Immature natural killer cell (primary cell): ENCODE data around the gene TMEM108. TPM values are rescaled to one million over a fixed set of nuclear protein-coding genes. Genes with fewer than 3 reads are reported as not detected.

ENCODE experiments used
- DNase-seq, 3 donors: peaks; one replicate each; pipeline ENCODE4 v3.0.0; 2022; ENCODE audit warnings: mixed read lengths in 1 of 3
- H3K27ac Mint-ChIP-seq, 6 donors: one replicate each; pipeline ENCODE4 v1.8.0; 2020; ENCODE audit warnings: mixed read lengths in 6 of 6, mild to moderate bottlenecking in 5 of 6, inconsistent platforms in 4 of 6, moderate library complexity in 3 of 6
- H3K27me3 Mint-ChIP-seq, 3 donors: one replicate each; pipeline ENCODE4 v1.8.0; 2020 to 2021; ENCODE audit warnings: low read depth in 3 of 3, mild to moderate bottlenecking in 3 of 3, mixed read lengths in 3 of 3, moderate library complexity in 3 of 3, inconsistent platforms in 1 of 3
- H3K36me3 Mint-ChIP-seq, 3 donors: one replicate each; pipeline ENCODE4 v1.8.0; 2020; ENCODE audit warnings: mixed read lengths in 3 of 3, inconsistent platforms in 2 of 3, mild to moderate bottlenecking in 2 of 3
- H3K4me1 Mint-ChIP-seq, 2 donors: one replicate each; pipeline ENCODE4 v1.8.0; 2020; ENCODE audit warnings: inconsistent platforms in 2 of 2, mild to moderate bottlenecking in 2 of 2, mixed read lengths in 2 of 2, moderate library complexity in 1 of 2
- H3K4me3 Mint-ChIP-seq, 5 donors: one replicate each; pipeline ENCODE4 v1.8.0; 2020; ENCODE audit warnings: mild to moderate bottlenecking in 5 of 5, mixed read lengths in 5 of 5, inconsistent platforms in 3 of 5, moderate library complexity in 3 of 5
- H3K9me3 Mint-ChIP-seq, 6 donors: one replicate each; pipeline ENCODE4 v1.8.0; 2020; ENCODE audit warnings: mild to moderate bottlenecking in 6 of 6, mixed read lengths in 6 of 6, inconsistent platforms in 4 of 6, moderate library complexity in 3 of 6
- polyA plus RNA-seq, 3 donors: library from polyadenylated mRNA; unstranded; fragments of 300-500 nt; fragmentation: Illumina TruSeq; gene quantifications; one replicate each; pipeline ENCODE4 v1.2.3, GENCODE V29; 2021

Gene TMEM108
- polyA plus RNA-seq, 3 donors from 2014 or later: 0.16 TPM; not detected in 2

DNA sequence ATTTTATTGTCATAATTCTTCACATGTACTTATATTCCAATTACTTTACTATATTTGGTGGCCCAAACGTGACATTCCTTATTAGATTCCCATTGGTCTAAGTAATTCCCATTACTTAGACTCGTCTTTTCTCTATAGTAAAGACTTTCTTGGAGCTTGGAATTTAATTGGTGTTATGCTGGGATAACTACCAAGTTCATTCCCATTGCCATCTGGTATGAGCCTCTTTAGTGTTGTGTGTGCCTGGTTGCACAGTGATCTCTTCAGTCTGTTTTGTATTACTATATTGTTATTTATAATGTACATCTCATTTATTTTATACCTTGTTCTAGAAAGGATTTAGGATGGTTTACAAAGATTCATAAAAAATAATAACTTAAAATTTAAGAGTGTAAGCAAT is 27.8 kb downstream of the TMEM108 start:
- no peak overlapping the region for H3K27ac Mint-ChIP-seq
- no peaks in the 10 kb centered on the region for H3K36me3 Mint-ChIP-seq
- no peaks in the 10 kb centered on the region for H3K4me1 Mint-ChIP-seq
- H3K27me3 Mint-ChIP-seq: peaks cover 0 to 2% (median 0%) of the 10 kb centered on the region in 3 donors
- no peak for DNase-seq
- H3K9me3 Mint-ChIP-seq: peaks cover 0 to 12% (median under 1%) of the 10 kb centered on the region in 6 donors
- H3K4me3 Mint-ChIP-seq: no peak overlapping the region

DNA sequence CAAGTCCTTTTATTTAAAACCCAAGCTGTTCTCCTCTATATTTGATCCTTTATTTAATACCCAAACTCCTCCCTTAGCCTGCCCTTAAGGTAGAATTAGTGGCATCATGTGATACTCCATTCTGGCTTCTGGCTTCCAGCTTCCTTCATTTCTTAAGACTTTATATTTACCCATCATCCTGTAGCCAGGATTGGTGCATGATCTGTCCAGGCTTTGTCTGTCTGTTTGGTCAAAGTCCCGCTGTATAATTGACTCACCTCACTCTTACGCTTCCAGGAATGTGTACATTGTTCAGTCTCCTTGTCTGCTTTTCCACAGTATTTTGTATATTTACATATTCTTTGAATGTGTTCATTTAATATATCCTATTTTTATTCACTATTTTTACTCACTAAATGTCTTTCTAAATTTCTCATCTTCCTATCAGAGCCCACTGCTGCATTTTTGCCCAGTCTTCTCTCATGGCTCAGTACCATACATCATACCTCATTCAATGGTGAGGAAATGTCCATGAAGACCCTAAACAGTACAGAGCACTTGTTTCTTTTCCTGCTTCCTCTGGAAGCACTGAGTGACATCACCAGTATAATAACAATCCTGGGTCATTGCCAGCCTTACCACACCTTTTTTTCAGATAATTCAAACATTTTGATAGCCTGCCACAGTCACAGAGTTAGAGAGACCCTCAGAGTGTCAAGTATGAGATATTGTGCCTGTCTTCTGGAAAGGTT is 31.5 kb downstream of the TMEM108 start:
- Mint-ChIP-seq H3K36me3 (no peaks in the 10 kb centered on the region), H3K4me3 (no peak overlapping the region), H3K27ac (no peak overlapping the region), H3K9me3 (peaks cover 0 to 12% (median 0%) of the 10 kb centered on the region in 6 donors), H3K27me3 (peaks cover 0 to 2% (median 0%) of the 10 kb centered on the region in 3 donors), H3K4me1 (no peaks in the 10 kb centered on the region)
- DNase-seq: no peak

DNA sequence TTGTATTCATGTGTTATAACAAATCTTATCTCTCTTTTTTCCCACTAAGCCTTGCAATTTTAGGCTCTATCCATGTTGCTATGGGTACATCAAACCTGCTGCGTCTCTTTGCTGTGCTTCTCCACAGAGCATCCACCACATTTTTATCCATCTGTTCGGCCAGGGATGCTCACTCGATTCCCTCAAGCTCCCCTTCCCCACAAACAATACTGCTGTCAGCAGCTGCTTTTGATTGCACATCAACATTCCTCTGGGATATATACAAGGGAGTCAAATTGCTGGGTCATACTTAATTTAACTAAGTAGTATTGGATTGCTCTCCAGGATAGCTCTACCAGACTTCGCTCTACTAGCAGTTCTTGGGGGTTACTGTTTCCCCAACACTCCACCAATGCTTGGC is 36.8 kb downstream of the TMEM108 start:
- Mint-ChIP-seq H3K4me3 (no peak overlapping the region), H3K4me1 (no peaks in the 10 kb centered on the region), H3K36me3 (no peaks in the 10 kb centered on the region), H3K27me3 (peaks cover 0 to 4% (median 0%) of the 10 kb centered on the region in 3 donors), H3K27ac (no peak overlapping the region), H3K9me3 (peaks cover 0 to 6% (median 0%) of the 10 kb centered on the region in 6 donors)
- DNase-seq: no peak

DNA sequence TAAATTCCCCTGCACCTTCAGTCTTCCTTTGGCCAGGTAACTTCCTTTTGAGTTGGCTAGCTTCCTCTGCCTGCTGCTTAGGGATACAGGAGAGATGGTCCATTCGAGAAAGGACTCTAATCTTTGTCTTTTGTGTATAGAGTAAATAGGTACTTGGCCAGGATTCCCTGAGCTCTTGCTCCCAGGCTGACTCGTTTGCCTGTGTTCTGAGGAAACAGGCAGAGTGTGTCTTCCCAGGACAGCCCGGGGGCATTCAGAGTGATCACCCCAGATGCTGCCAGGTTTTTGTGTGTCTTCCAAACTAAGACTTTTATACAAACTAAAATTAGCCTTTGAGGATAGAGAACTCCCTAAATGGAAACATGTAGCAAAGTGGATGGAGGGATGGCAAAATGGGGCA is 39.5 kb downstream of the TMEM108 start:
- Mint-ChIP-seq H3K4me3 (no peak overlapping the region), H3K27me3 (peaks cover 0 to 4% (median 0%) of the 10 kb centered on the region in 3 donors), H3K36me3 (no peaks in the 10 kb centered on the region), H3K4me1 (no peaks in the 10 kb centered on the region), H3K9me3 (peaks cover 0 to 12% (median 1%) of the 10 kb centered on the region in 6 donors), H3K27ac (no peak overlapping the region)
- DNase-seq: no peak

DNA sequence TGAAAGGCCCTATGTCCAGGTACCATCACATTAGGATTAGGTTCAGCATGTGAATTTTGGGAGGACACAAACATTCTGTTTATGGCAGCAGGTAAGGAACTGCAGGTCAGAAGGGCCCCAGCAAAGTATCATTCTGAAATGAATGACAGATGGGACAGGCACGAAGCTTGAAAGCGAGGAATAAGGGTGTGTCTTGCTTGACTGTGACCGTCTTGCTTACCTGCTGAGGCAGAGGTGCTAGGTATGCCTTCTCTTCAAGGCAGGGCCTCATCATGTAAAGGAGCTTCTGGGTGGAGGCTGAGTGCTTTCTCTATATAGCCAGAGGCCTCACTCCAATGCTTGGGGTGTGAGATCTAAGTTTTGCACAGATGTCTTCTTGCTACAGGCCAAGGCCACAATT is 41.4 kb downstream of the TMEM108 start:
- Mint-ChIP-seq H3K27me3 (peaks cover 0 to 4% (median 0%) of the 10 kb centered on the region in 3 donors), H3K4me3 (no peak overlapping the region), H3K27ac (no peak overlapping the region), H3K4me1 (no peaks in the 10 kb centered on the region), H3K9me3 (peaks cover 0 to 12% (median 1%) of the 10 kb centered on the region in 6 donors), H3K36me3 (no peaks in the 10 kb centered on the region)
- no peak for DNase-seq

DNA sequence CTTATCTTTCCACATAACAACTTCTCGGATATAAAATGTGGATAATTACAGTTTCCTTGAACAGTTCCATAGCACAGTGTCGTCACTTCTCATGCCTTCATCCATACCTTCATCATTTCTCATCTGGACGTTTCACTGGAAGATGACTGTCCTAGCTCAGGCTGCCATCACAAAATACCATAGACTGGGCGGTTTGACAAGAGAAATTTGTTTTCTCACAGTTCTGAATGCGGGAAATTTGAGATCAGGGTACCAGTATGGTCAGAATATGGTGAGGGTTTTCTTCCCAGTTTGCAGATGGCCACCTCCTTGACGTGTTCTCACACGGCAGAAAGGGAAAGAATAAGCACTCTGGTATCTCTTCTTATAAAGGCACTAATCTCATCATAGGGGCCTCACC is 42.8 kb downstream of the TMEM108 start:
- H3K4me1 Mint-ChIP-seq: no peaks in the 10 kb centered on the region
- no peak overlapping the region for H3K27ac Mint-ChIP-seq

DNA sequence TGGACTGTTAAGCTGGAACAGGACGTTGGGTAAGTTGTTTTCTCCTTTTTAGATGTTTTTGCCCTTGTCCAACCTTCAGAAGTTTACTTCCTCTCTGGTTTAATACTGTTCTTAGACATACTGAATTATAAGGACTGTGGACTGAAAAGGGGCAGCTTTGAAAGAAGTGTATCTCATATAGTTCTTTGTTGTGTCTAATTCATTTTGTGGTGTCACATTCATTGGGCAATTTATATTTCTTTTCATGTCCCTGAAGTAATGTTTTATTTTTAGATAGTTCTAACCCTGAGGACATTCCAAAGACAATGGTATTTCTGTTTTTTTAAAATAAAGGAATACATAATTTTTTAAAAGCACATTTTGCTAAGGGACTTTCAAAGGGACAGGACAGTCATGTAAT is 45.2 kb downstream of the TMEM108 start:
- Mint-ChIP-seq H3K27ac (no peak overlapping the region), H3K4me3 (no peak overlapping the region), H3K27me3 (no peaks in the 10 kb centered on the region), H3K9me3 (peaks cover 0 to 8% (median 1%) of the 10 kb centered on the region in 6 donors), H3K36me3 (no peaks in the 10 kb centered on the region), H3K4me1 (no peaks in the 10 kb centered on the region)
- DNase-seq: no peak

More for the DNA sequence above, 42.8 kb downstream of the TMEM108 start:
- DNase-seq: no peak
- H3K27me3 Mint-ChIP-seq: peaks cover 0 to 4% (median 0%) of the 10 kb centered on the region in 3 donors
- H3K4me3 Mint-ChIP-seq: no peak overlapping the region
- no peaks in the 10 kb centered on the region for H3K36me3 Mint-ChIP-seq
- H3K9me3 Mint-ChIP-seq: peaks cover 0 to 12% (median 1%) of the 10 kb centered on the region in 6 donors

DNA sequence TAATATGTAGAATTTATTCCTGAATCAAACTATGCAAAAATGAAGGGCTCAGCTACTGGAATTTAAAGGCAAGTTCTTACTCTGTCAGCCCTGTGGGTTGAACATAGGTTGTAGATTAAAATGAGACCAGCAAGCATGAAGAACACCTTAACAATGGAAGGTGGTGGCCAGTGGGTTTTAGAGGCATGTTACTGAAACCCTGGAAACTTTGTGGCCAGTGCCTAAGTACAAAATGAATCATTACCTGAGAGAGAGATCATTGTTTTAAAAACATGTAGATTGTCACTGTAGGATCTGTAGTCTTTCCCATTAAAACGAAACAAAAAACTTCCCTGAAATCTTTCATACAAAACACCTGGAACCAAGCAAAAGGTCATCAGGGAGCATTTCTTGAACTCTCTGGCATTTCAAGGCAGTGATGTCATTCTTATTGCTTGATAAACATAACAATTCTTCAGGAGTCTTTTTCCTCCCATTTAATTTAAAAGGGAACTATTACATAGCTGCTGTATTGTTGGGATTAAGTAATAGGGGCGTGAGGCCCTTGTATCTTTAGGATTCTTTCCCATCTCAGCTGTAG is 51.8 kb downstream of the TMEM108 start:
- no peaks in the 10 kb centered on the region for H3K4me1 Mint-ChIP-seq
- H3K4me3 Mint-ChIP-seq: no peak overlapping the region
- no peaks in the 10 kb centered on the region for H3K36me3 Mint-ChIP-seq
- H3K27me3 Mint-ChIP-seq: peaks cover 0 to 5% (median 0%) of the 10 kb centered on the region in 3 donors
- DNase-seq: no peak
- H3K9me3 Mint-ChIP-seq: peaks cover 0 to 3% (median 1%) of the 10 kb centered on the region in 6 donors
- no peak overlapping the region for H3K27ac Mint-ChIP-seq

DNA sequence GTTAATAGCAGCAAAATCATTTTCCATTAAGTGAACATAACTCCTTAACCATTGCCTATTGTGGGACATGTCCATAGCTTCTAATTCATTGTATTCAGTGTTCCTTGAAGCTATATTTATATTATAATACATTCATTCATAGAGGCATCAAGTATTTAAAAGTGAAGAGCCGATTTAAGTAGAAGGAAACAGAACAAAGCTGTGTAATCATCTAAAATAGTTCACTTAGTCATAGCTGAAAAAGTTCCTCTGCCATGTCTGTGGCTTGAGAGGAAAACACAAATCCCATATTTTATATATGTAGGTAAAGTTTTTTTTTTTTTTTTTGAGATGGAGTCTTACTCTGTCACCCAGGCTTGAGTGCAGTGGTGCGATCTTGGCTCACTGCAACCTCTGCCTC is 54.5 kb downstream of the TMEM108 start:
- Mint-ChIP-seq H3K36me3 (no peaks in the 10 kb centered on the region), H3K9me3 (peaks cover 0 to 5% (median 1%) of the 10 kb centered on the region in 6 donors), H3K4me1 (no peaks in the 10 kb centered on the region), H3K27ac (no peak overlapping the region), H3K4me3 (no peak overlapping the region), H3K27me3 (peaks cover 0 to 5% (median 1%) of the 10 kb centered on the region in 3 donors)
- DNase-seq: no peak

DNA sequence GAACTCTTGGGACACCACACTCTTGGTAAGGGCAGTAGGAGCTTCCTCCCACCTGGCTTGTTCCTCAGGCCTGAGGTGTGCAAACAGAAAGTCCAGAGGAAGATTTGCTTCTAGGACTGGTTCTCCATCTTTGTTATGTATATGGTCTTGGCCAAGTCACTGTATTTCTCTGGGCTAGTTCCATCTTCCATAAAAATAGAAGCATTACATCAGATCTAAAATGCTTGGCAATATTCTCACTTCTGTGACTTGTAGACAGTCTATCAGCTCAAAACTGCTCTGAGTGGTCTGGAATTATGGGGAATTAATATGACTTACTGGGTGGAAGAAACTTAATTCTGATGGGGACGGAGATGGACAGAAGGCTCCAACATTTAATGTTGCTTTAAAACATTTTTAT is 55.2 kb downstream of the TMEM108 start:
- Mint-ChIP-seq H3K27me3 (peaks cover 0 to 5% (median 1%) of the 10 kb centered on the region in 3 donors), H3K4me1 (no peaks in the 10 kb centered on the region), H3K4me3 (no peak overlapping the region), H3K9me3 (peaks cover 0 to 5% (median 1%) of the 10 kb centered on the region in 6 donors), H3K27ac (no peak overlapping the region), H3K36me3 (no peaks in the 10 kb centered on the region)
- DNase-seq: no peak

DNA sequence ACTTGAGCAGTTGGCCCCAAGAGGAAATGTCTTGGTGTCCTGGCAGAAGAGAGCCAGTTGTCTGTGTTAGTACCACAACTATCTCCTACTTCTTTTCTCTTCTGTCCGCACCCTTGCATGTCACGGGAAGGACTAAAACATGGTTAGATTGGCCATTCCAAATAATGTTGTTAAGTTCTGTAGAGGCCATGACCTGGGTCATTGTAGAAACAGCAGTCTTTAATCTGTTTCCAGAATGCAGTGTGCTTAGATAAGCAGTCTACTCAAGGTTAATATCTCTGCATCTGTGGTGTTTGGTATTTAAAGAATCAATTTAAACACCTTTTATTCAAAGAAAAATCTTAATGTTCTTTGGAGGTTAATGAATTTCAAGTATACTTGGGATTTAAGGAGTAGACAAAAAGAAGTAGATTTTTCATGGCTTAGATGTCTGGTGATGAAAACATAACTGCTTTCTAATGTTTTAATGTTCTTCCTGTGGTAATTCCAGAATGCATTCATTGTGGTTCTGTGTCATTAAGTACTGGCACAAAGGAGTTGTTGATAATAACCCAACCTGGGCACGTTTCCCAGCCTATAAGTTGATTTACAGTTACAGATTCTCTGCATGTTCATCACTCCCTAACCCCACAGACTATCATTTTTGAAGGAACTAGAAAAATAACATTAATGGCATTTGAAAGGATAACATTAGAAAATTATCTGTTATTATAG is 58.9 kb downstream of the TMEM108 start:
- DNase-seq: no peak
- Mint-ChIP-seq H3K27ac (no peak overlapping the region), H3K36me3 (no peaks in the 10 kb centered on the region), H3K4me3 (no peak overlapping the region), H3K27me3 (peaks cover 0 to 1% (median 0%) of the 10 kb centered on the region in 3 donors), H3K9me3 (peaks cover 0 to 5% (median 1%) of the 10 kb centered on the region in 6 donors), H3K4me1 (no peaks in the 10 kb centered on the region)

DNA sequence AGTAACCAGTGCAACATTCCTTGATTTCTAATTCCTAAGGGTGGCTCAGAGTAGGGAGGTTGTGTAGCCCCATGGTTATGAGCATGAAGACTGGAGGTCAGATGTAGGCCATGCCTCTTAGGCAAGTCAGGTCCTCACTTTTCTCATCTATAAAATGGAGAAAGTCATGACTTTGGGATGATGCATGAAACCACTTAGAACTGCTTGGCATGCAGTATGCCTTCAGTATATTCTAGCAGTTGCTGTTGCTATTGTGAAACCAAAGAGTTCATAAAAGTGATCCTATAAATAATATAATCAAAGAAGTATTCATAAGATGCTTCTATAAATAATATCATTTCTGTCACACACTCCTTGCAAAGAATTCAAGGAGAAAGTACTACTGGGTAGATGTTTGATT is 65.5 kb downstream of the TMEM108 start:
- H3K4me1 Mint-ChIP-seq: no peaks in the 10 kb centered on the region

DNA sequence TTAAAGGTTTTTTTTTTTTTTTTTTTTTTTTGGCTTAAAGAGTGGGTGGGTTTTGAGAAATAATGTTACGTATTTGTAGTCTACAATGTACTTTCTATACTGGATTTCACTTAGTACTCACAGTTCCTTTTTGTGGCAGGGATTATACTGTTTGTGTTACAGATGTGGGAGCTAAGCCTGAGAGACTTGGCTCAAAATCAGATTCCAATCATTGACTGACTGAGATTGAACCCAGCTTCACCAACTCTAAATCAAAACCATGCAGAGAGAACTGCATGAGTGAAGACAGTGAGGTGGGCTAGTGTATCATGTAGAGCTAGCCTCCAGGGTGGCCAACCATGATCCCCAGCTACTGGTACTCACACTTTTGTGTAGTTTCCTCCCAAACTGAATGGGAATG is 68.0 kb downstream of the TMEM108 start:
- H3K4me1 Mint-ChIP-seq: no peaks in the 10 kb centered on the region
- peaks cover 0 to 2% (median 0%) of the 10 kb centered on the region in 6 donors for H3K9me3 Mint-ChIP-seq
- peaks cover 0 to 4% (median 0%) of the 10 kb centered on the region in 3 donors for H3K27me3 Mint-ChIP-seq
- no peak overlapping the region for H3K4me3 Mint-ChIP-seq
- H3K27ac Mint-ChIP-seq: no peak overlapping the region
- no peaks in the 10 kb centered on the region for H3K36me3 Mint-ChIP-seq
- DNase-seq: no peak

More for the DNA sequence above, 65.5 kb downstream of the TMEM108 start:
- no peaks in the 10 kb centered on the region for H3K36me3 Mint-ChIP-seq
- no peak overlapping the region for H3K4me3 Mint-ChIP-seq
- no peaks in the 10 kb centered on the region for H3K27me3 Mint-ChIP-seq
- no peak overlapping the region for H3K27ac Mint-ChIP-seq
- peaks cover 0 to 2% (median 0%) of the 10 kb centered on the region in 6 donors for H3K9me3 Mint-ChIP-seq
- DNase-seq: no peak

DNA sequence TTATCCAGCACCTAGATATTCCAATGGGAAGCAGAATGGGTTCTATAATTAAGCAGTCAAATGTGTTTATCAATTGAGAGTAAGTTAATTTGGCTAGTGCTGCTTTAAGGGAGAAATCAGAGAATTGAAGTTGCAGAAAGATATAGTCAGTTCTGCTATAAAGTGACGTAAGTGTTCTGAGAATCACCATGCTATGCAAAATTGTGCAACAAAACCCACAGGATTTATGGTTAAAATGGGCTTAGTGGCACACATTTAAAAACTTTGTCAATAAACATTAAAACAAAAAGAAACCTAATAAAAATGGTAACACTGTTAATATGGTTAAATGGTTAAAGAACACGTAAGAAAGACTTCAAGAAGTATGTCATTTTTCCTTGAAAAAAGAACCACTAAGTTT is 74.5 kb downstream of the TMEM108 start:
- no peaks in the 10 kb centered on the region for H3K36me3 Mint-ChIP-seq
- H3K27ac Mint-ChIP-seq: no peak overlapping the region
- DNase-seq: no peak
- no peaks in the 10 kb centered on the region for H3K4me1 Mint-ChIP-seq
- H3K4me3 Mint-ChIP-seq: no peak overlapping the region
- H3K9me3 Mint-ChIP-seq: no peaks in the 10 kb centered on the region
- H3K27me3 Mint-ChIP-seq: peaks cover 0 to 4% (median 2%) of the 10 kb centered on the region in 3 donors
